ENCODE results near the gene CST4.
"Not testable (repeated sequence)": the region's sequence is repeated elsewhere in the genome, so short reads cannot be mapped to it uniquely, and the experiment has no call there.

The CST4 gene

GRCh38 chr20:23688684-23689398 is at the start of gene CST4:
CST4 (minus strand) TSS chr20:23689038; CDS start chr20:23688969, 69 bp downstream.
- DNase-seq: not testable (repeated sequence)

DNA sequence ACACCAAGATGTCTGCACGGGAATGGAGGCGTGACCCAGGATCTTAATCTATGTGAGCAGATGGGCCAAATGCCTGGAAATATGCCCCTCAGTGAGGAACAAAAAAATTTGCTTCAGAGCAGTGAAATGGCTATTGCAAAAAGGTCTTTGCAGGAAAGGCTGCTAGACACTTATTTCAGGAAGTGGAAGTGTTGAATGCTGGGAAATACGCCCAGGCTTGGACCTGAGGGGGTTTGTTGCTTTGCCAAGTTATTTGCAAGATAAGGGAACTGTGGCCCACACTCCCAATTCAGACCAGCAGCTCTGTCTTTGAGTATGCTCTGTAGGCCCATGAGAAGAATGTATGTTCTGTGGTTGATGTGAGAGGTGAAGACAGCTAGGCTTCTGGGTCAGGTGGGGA is 46.6 kb upstream of the CST4 start:
- DNase-seq: not testable (repeated sequence)

DNA sequence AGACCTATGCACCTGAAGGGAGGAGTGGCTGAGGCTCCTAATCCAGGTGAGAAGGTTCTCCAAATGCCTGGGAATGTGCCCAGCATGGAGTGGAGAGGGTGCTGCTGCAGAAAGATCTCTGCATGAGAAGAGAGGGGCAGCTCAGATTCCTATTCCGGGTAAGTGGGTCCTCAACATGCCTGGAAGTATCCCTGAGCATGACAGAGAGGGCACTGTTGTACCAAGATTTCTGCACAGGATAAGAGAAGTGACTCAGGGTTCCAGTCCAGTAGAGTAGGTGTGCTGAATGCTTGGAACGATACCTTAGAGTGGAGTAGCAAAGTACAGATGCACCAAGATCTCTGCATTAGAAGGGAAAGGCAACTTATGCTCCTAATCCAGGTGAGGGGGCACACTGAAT is 46.1 kb upstream of the CST4 start:
- not testable (repeated sequence) for DNase-seq

DNA sequence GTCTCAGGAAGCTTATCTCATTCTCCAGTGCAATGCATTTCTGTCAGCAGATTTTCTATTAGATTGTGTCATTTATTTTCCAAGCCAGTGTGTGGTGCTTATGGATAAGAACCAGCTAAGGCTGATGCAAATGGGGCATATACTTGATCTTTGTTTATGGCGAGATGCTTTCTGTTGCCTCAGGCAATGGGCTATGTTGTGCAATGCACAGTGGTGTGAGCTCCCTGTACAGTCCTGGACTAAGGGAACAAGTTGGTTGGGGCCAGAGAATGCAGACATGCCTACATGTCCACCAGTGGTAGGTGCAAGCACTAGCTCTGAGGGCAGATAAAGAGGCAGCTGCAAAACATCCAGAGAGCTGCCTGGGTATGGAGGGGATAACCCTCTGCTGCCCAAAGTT is 45.6 kb upstream of the CST4 start:
- DNase-seq: not testable (repeated sequence)

DNA sequence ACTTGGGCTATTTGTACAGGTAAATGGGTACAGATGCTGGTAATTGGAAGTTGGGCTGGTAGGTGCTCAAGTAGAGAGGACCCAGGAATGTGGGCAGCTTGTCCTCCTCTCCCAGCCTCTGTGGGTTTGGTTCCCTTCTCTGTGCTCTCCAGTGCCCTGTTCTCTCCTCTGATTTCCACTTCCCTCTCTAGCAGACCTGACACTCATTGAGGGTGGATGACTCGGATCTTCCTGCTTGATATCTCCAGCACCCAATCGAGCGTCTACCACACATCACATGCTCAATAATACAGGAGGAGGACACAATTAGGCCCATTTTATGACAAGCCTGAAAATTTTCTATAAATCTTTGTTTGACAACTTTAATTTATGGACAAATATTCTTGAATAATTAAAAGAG is 38.2 kb upstream of the CST4 start:
- no peak for DNase-seq

GRCh38 chr20:23725102-23725501 is 36.3 kb upstream of the CST4 start:
- no peak for DNase-seq

- DNase-seq: peak; percentile 14
These were observed 34.9 kb upstream of the CST4 start for GRCh38 chr20:23723659-23724307.

- DNase-seq: not testable (repeated sequence)
These were observed 34.0 kb upstream of the CST4 start for GRCh38 chr20:23722851-23723250.

GRCh38 chr20:23721962-23722361 is 33.1 kb upstream of the CST4 start:
- no peak for DNase-seq

GRCh38 chr20:23719351-23719750 is 30.5 kb upstream of the CST4 start:
- DNase-seq: not testable (repeated sequence)

DNA sequence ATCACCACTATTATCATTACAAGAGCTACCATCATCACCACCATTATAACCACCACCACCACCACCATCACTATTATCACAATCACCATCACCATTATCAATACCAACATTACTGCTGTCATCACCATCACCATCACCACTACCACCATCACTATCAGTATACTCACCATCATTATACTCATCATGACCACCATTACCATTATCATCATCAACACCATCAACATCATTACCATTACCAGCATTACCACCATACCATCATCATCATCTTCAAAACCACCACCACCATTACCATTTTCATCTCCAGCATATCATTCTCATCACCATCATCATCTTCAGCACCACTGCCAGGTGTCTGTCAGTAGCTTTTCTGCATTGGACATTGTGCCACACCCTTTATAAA is 22.9 kb upstream of the CST4 start:
- DNase-seq: not testable (repeated sequence)

- DNase-seq: no peak
These were observed 21.9 kb upstream of the CST4 start for GRCh38 chr20:23710771-23711170.

DNA sequence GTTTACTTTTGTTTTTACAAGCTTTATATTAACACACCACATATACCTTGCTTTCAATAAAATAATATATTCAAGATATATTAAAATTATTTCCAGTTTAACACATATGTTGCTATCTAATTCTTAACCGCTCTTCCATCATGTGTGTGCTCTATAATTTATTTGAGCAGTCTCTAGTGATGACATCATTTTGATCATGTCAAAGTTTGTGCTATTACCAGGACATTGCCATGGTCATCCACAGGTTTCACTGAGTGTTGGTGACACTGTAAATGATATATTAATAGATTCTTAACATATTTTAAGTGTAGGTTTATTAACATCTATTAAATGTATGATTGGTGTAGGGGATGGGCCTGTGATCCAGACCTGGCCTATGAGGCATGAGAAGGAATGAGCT is 17.1 kb upstream of the CST4 start:
- DNase-seq: no peak

DNA sequence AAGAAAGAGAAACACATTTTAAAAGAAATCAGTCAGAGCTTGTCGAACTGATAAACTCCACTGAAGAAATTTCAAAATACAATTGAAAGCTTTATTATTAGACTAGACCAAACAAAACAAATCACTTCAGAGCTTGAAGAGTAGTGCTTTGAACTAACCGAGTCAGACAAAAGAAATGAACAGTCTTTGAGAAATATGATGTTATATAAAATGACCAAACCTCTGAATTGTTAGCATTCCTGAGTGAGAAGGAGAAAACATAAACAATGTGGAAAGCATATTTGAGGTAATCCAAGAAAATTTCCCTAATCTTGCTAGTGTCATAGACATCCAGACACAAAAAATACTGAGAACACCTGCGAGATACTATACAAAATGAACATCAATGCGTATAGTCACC is 13.2 kb upstream of the CST4 start:
- no peak for DNase-seq

GRCh38 chr20:23700931-23701330 is 12.1 kb upstream of the CST4 start:
- DNase-seq: no peak

GRCh38 chr20:23697947-23698346 is 9.1 kb upstream of the CST4 start:
- DNase-seq: no peak

DNA sequence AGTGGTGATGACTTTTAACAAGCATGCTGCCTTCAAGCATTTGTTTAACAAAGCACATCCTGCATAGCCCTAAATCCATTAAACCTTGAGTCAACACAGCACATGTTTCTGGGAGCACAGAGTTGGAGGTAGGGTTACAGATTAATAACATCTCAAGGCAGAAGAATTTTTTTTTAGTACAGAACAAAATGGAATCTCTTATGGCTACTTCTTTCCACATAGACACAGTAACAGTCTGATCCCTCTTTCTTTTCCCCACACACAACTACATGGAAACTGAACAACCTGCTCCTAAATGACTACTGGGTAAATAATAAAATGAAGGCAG is 6.2 kb upstream of the CST4 start:
- DNase-seq: not testable (repeated sequence)

DNA sequence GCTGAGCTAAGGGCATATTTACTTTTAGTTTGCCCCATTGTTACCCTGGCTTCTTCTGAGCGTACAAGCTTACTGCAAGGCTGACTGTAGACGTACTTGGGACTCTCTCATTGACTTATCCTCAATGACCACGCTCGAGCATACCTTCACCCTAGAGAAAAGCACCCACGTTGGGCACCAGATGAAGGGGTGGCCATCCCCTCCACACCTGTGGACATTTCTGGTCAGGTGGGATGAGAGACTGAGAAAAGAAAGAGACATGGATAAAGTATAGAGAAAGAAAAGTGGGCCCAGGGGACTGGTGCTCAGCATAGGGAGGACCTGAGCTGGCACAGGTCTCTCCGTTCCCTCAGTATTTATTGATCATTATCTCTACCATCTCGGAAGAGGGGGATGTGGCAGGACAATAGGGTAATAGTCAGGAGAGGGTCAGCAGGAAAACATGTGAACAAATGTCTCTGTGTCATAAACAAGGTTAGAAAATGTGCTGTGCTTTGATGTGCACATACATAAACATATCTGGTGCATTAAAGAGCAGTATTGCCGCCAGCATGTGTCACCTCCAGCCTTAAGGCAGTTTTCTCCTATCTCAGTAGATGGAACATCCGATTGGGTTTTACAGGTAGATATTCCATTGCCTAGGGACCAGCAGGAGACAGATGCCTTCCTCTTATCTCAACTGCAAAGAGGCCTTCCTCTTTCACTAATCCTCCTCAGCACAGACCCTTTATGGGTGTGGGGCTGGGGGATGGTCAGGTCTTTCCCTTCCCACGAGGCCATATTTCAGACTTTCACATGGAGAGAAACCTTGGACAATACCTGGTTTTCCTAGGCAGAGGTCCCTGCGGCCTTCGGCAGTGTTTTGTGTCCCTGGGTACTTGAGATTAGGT is 5.6 kb upstream of the CST4 start:
- DNase-seq: not testable (repeated sequence)

GRCh38 chr20:23692725-23693619 is 4.1 kb upstream of the CST4 start:
- peak; percentile 57 for DNase-seq

GRCh38 chr20:23691675-23692074 is 2.8 kb upstream of the CST4 start:
- no peak for DNase-seq

- DNase-seq: no peak
These were observed 1.7 kb upstream of the CST4 start for GRCh38 chr20:23690581-23690980.

GRCh38 chr20:23689399-23689690 is 507 bp upstream of the CST4 start:
- no peak for DNase-seq

DNA sequence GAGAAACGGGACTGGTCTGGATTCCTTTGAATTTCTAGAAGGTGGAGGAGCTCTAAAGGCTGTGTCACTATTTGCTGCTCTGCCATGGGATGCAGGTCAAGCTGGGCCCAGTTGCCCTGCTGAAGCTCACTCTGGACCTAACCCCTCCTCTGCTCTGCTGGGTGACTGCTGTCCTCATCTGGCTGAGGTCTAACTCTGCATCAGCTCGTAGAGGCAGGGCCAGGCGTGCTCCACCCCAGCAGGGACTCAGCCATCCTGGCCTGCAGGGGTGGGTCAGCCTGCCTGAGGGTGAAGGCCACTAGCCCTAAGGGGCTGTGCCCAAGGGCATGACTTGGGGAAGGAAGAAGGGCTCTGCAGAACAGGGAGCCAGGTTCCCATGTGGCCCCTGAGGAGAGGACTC is 852 bp downstream of the CST4 start:
- DNase-seq: no peak

All from inflammatory macrophage treated with lipopolysaccharide for 4 hours (primary cell).